ENCODE results near the gene ACTR1A. TPM values are rescaled to one million over a fixed set of nuclear protein-coding genes. Genes with fewer than 3 reads are reported as not detected.
A peak's percentile ranks its signal among the peaks of the same experiment; 100 is the strongest.
"Not testable (repeated sequence)": the region's sequence is repeated elsewhere in the genome, so short reads cannot be mapped to it uniquely, and the experiment has no call there.

ACTR1A gene
- total RNA-seq, 1 donor from 2014 or later, result 139 TPM

DNA sequence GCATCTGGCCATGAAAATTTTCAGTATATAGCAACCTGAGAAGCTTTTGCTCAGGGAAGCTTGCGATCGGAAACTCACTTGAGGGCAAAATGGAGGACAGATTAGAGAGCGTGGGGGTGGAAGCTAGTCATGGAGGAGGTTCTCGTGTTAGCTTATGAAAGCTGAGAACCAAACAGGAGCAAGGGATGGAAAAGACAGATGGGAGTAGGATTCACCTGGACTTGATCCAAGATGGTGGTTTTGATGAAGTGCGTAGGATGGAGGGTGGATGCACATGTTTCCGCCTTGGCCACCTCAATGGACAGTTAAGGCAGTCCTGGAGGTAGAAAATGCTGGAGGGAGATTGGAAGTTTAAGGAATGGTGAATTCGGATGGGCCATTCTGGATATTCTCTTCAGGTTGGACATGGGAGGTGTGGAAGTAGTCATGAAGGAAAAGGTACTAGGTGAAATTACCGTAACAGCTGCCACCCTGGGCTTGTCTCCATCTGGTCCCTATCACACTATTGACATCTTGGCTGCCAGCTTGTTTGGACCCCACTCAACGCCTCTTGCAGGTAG, 44.8 kb downstream of the ACTR1A start:
- H3K27ac Mint-ChIP-seq (ENCODE audit: unreplicated experiment), result no peak overlapping the region
- H3K36me3 Mint-ChIP-seq (ENCODE audit: low read depth), result no peaks in the 10 kb centered on the region
- H3K9me3 Mint-ChIP-seq, result no peaks in the 10 kb centered on the region
- peaks cover 23% of the 10 kb centered on the region for H3K4me1 Mint-ChIP-seq
- peaks cover 12% of the 10 kb centered on the region for H3K27me3 Mint-ChIP-seq (ENCODE audit: low read depth)
- TF ChIP-seq, protein P1, sequence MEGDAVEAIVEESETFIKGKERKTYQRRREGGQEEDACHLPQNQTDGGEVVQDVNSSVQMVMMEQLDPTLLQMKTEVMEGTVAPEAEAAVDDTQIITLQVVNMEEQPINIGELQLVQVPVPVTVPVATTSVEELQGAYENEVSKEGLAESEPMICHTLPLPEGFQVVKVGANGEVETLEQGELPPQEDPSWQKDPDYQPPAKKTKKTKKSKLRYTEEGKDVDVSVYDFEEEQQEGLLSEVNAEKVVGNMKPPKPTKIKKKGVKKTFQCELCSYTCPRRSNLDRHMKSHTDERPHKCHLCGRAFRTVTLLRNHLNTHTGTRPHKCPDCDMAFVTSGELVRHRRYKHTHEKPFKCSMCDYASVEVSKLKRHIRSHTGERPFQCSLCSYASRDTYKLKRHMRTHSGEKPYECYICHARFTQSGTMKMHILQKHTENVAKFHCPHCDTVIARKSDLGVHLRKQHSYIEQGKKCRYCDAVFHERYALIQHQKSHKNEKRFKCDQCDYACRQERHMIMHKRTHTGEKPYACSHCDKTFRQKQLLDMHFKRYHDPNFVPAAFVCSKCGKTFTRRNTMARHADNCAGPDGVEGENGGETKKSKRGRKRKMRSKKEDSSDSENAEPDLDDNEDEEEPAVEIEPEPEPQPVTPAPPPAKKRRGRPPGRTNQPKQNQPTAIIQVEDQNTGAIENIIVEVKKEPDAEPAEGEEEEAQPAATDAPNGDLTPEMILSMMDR (conservative IDR thresholded peaks at IDR 0.05), result no peak
- H3K4me3 Mint-ChIP-seq, result peak overlapping the region; percentile 3
- no peak for DNase-seq (ENCODE audit: low read depth, low spot score)

DNA sequence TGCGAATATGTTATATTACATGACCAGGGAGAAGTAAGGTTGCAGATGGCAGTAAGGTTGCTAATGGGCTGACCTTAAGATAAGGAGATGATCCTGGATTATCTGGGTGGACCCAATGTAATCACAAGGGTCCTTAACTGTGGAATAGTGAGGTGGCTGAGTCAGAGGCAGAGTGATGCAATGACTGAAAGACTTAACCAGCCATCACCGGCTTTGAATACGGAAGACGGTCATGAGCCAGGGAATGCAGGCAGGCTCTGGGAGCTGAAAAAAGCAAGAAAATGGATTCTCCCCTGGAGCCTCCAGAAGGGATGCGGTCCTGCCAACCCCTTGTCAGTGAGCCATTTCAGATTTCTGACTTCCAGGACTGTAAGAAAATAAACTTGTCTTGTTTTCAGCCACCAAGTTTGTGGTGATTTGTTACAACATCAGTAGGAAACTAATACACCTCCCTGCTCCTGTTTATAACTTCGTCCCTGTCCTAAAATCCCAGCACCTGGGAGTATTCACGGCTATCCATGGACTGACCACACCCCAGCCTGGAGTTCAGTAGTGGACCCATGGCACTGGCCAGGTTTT, 46.5 kb downstream of the ACTR1A start:
- DNase-seq (ENCODE audit: low read depth, low spot score), result no peak
- Mint-ChIP-seq H3K27me3 (ENCODE audit: low read depth) (peaks cover 3% of the 10 kb centered on the region), H3K9me3 (no peaks in the 10 kb centered on the region), H3K36me3 (ENCODE audit: low read depth) (no peaks in the 10 kb centered on the region), H3K4me1 (peaks cover 13% of the 10 kb centered on the region), H3K4me3 (no peak overlapping the region), H3K27ac (ENCODE audit: unreplicated experiment) (no peak overlapping the region)
- TF ChIP-seq, protein P1 (conservative IDR thresholded peaks at IDR 0.05), result no peak

DNA sequence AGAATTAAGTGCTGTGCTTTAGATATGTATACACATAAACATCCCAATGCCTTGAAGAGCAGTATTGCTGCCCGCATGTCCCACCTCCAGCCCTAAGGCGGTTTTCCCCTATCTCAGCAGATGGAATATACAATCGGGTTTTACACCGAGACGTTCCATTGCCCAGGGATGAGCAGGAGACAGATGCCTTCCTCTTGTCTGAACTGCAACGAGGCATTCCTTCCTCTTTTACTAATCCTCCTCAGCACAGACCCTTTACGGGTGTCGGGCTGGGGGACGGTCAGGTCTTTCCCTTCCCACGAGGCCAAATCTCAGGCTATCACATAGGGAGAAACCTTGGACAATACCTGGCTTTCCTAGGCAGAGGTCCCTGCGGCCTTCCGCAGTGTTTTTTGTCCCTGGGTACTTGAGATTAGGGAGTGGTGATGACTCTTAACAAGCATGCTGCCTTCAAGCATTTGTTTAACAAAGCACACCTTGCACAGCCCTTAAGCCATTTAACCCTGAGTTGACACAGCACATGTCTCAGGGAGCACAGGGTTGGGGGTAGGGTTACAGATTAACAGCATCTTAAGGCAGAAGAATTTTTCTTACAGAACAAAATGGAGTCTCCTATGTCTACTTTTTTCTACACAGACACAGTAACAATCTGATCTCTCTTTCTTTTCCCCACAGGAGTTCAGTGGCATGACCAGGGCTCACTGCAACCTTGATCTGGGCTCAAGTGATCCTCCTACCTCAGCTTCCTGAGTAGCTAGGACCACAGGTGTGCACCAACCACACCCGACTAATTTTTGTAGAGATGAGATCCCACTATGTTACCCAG, 47.6 kb downstream of the ACTR1A start:
- Mint-ChIP-seq H3K4me3 (peak overlapping the region; percentile 27), H3K4me1 (peaks cover 12% of the 10 kb centered on the region)
- H3K9me3 Mint-ChIP-seq; H3K27me3 Mint-ChIP-seq (ENCODE audit: low read depth); H3K27ac Mint-ChIP-seq (ENCODE audit: unreplicated experiment); DNase-seq (ENCODE audit: low read depth, low spot score); H3K36me3 Mint-ChIP-seq (ENCODE audit: low read depth): not testable (repeated sequence)

DNA sequence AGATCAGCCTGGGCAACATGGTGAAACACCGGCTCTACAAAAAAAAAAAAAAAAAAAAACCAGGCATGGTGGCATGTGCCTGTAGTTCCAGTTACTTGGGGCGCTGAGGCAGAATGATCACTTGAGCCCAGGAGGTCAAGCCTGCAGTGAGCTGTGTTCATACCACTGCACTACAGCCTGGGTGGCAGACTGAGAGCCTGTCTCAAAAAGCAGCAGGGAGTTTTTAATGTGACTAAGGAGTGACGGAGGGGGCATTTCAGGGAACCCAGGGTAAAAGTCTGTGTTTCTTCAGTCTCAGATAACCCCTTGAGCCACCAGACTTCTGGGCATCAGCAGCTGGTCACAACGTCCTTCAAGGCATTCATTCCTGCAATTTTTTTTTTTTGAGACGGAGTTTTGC, 49.0 kb downstream of the ACTR1A start:
- Mint-ChIP-seq H3K4me3 (peak overlapping the region; percentile 65), H3K9me3 (no peaks in the 10 kb centered on the region), H3K4me1 (peaks cover 23% of the 10 kb centered on the region), H3K27ac (ENCODE audit: unreplicated experiment) (no peak overlapping the region), H3K36me3 (ENCODE audit: low read depth) (no peaks in the 10 kb centered on the region), H3K27me3 (ENCODE audit: low read depth) (peaks cover 3% of the 10 kb centered on the region)
- TF ChIP-seq, protein P1 (conservative IDR thresholded peaks at IDR 0.05), result no peak
- no peak for DNase-seq (ENCODE audit: low read depth, low spot score)

DNA sequence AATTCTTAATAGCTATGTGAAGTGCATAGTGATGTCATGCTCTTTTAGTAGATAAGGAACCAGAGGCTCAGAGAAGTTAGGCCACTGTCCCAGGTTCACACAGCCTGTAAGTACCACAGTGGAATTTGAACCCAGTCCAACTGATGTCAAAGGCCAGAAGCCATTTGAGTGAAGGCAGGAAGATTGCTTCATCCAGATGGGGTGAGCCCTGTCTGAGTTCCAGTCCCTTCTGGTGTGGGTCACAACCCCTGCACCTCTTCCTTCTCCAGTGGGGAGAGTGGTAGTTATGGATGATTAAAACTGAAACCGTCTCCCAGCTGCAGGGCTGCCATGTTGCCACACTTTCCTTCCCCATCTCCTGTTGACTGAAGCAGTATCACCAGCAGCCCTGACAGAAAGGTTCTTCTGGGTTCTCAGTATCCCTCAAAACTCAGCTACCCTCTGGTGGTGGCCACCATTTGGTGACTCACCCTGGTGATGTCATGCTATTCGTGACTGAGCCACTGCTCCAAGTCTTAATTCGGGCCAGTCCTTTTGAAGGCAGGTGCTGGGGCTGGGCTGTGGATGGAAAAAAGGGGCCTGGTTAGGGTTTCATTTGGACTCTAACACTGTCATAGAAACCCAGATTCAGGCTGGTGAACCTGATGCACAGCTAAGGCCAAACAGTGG, 49.7 kb downstream of the ACTR1A start:
- TF ChIP-seq, protein P1 (conservative IDR thresholded peaks at IDR 0.05), result no peak
- Mint-ChIP-seq H3K27ac (ENCODE audit: unreplicated experiment) (no peak overlapping the region), H3K4me1 (peaks cover 23% of the 10 kb centered on the region), H3K9me3 (no peaks in the 10 kb centered on the region), H3K36me3 (ENCODE audit: low read depth) (no peaks in the 10 kb centered on the region), H3K27me3 (ENCODE audit: low read depth) (peaks cover 3% of the 10 kb centered on the region), H3K4me3 (peak overlapping the region; percentile 61)
- no peak for DNase-seq (ENCODE audit: low read depth, low spot score)

Measured in neural crest cell (in vitro differentiated cells).